ENCODE data around the gene TNNT3. TPM values are rescaled to one million over a fixed set of nuclear protein-coding genes. Genes with fewer than 3 reads are reported as not detected.

The TNNT3 gene
- total and polyA plus RNA-seq, 2 of the 4 experiments (the other 2 are of a cell fraction), result not detected

DNA sequence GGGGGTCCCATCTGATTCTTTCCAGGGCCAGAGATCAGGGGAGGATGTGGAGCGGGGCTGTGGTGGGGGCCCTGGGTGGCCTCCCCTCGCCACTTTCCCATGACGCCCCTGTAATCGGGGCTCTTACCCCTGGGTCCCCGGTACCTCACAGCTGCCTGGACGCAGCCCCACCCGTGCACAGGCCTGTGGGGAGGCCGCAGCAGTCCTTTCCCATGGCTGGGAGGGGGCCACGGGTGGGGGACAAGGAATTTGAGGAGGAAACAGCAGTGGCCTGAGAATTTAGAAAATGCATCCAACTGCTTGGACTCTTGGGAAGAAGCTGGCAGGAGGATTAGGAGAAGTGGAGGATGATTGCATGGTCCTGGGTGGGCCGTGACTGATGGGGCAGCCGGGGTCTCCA lies 60.1 kb downstream of the TNNT3 start:
- H4K91ac ChIP-seq (ENCODE audit: insufficient read depth, low read depth, low read length), result no peak overlapping the region
- H3K4me2 ChIP-seq (ENCODE audit: low read depth, low read length), result no peak overlapping the region
- intact Hi-C loops (cut with micrococcal nuclease), result no loop called here
- no peaks in the 10 kb centered on the region for H3K27me3 ChIP-seq (ENCODE audit: control insufficient read depth, insufficient read depth, low read length)
- H3K9me1 ChIP-seq (ENCODE audit: insufficient read depth, low read length), result no peaks in the 10 kb centered on the region
- H4K20me1 ChIP-seq (ENCODE audit: insufficient read depth, low read length), result no peaks in the 10 kb centered on the region
- no peak overlapping the region for H3K27ac ChIP-seq (ENCODE audit: insufficient read depth, low read length)
- dilution Hi-C loops (cut with HindIII; ENCODE audit: low sequenced_read_pairs, unreplicated experiment), result no loop called here
- no peak overlapping the region for H2BK20ac ChIP-seq (ENCODE audit: low read depth, low read length)
- no peak overlapping the region for H3K9ac ChIP-seq (ENCODE audit: low read depth, low read length)
- H3K9me3 ChIP-seq (ENCODE audit: control insufficient read depth, insufficient read depth, low read length), result no peaks in the 10 kb centered on the region
- no peak overlapping the region for H2BK120ac ChIP-seq (ENCODE audit: low read depth, low read length)
- no peak overlapping the region for H4K5ac ChIP-seq (ENCODE audit: low read depth, low read length)
- H2BK15ac ChIP-seq (ENCODE audit: low read depth, low read length), result no peak overlapping the region
- H3K79me1 ChIP-seq (ENCODE audit: low read depth in 1 of 2, low read length in 2 of 2), result no peaks in the 10 kb centered on the region
- no peak overlapping the region for H2BK5ac ChIP-seq (ENCODE audit: low read depth, low read length, poor library complexity, severe bottlenecking)
- H3K4ac ChIP-seq (ENCODE audit: low read depth, low read length), result no peak overlapping the region
- no peak overlapping the region for H2AK9ac ChIP-seq (replicated peaks; ENCODE audit: low read depth, low read length, poor library complexity)
- BruUV-seq (replicated peaks), result no TSS peak
- ATAC-seq (ENCODE audit: low read depth) (no peak), DNase-seq (no peak)
- H3K4me3 ChIP-seq (ENCODE audit: insufficient read depth, low read depth, low read length), result no peak overlapping the region
- H4K8ac ChIP-seq (ENCODE audit: low read depth in 2 of 2, low read length in 2 of 2), result no peak overlapping the region
- ChIA-PET POLR2A (ENCODE audit: unreplicated experiment) (no interaction called here), CTCF (no interaction called here)
- in situ Hi-C loops (cut with MboI; ENCODE audit: low sequenced_read_pairs), result no loop called here
- TF ChIP-seq BHLHE40 (IDR thresholded peaks at IDR 0.05; ENCODE audit: low read depth, low read length), result no peak
- no peak for TF ChIP-seq MXI1 (IDR thresholded peaks at IDR 0.05; ENCODE audit: borderline replicate concordance, low read depth, low read length)
- TF ChIP-seq POLR2A (IDR thresholded peaks at IDR 0.05; ENCODE audit: low read depth, low read length), result no peak
- no peak for TF ChIP-seq CEBPB (IDR thresholded peaks at IDR 0.05; ENCODE audit: low read depth, low read length)
- TF ChIP-seq SMC3 (IDR thresholded peaks at IDR 0.05; ENCODE audit: low read depth, low read length), result no peak
- TF ChIP-seq MAFK (IDR thresholded peaks at IDR 0.05; ENCODE audit: low read depth, low read length), result no peak
- no peak for TF ChIP-seq RFX5 (IDR thresholded peaks at IDR 0.05; ENCODE audit: low read depth, low read length)
- no peak for TF ChIP-seq FOS (IDR thresholded peaks at IDR 0.05; ENCODE audit: low read depth, low read length)
- no peak for TF ChIP-seq NFE2L2 (IDR thresholded peaks at IDR 0.05; ENCODE audit: low read depth, low read length)
- H3K36me3 ChIP-seq (ENCODE audit: control insufficient read depth, insufficient read depth, low read length), result no peaks in the 10 kb centered on the region
- no peak overlapping the region for H3K56ac ChIP-seq (ENCODE audit: extremely low read depth, insufficient read depth, low read length)
- H3K14ac ChIP-seq (replicated peaks; ENCODE audit: low read depth, low read length), result no peak overlapping the region
- no peak overlapping the region for H3K23ac ChIP-seq (ENCODE audit: low read depth, low read length)
- no peaks in the 10 kb centered on the region for H3K4me1 ChIP-seq (ENCODE audit: control insufficient read depth, insufficient read depth, low read length)
- WGBS, 2 experiments (ENCODE audit: extremely low coverage in 2 of 2, insufficient read length in 1 of 2), result no CpG with 5 or more reads among the region's 11 CpGs
- no peak overlapping the region for H3K18ac ChIP-seq (ENCODE audit: low read depth, low read length)
- H2AFZ ChIP-seq (replicated peaks; ENCODE audit: low read length, poor library complexity), result no peak overlapping the region
- H2AK5ac ChIP-seq (ENCODE audit: low read depth, low read length), result no peak overlapping the region

All from IMR-90 (cell line).